Mammary epithelial cell (primary cell): ENCODE measurements around the gene CASR.

Experiments used
- CTCF ChIP-seq, 2 donors: IDR thresholded peaks in 1 of 2; conservative IDR thresholded peaks in 1 of 2; 2 replicates each; pipeline ENCODE4 v1.5.1; 2011 to 2012; ENCODE audit warnings: inconsistent platforms in 2 of 2, low read length in 2 of 2, mild to moderate bottlenecking in 2 of 2, control low read depth in 1 of 2, low read depth in 1 of 2; ENCODE audit not compliant: insufficient read depth in 1 of 2; ENCODE audit errors: extremely low read depth in 1 of 2
- EZH2 ChIP-seq: IDR thresholded peaks from 2 replicates; pipeline ENCODE4 v1.6.1; 2012; ENCODE audit warnings: low read length, inconsistent platforms, borderline replicate concordance

- TF ChIP-seq CTCF (conservative IDR thresholded peaks at IDR 0.05 in 1 of 2, IDR thresholded peaks at IDR 0.05 in 1 of 2; ENCODE audit: extremely low read depth in 1 of 2, insufficient read depth in 1 of 2, low read depth in 1 of 2, low read length in 2 of 2), result no peak
- TF ChIP-seq EZH2, result no peak
Measured at GRCh38 chr3:122294359-122294758, 110.9 kb downstream of the CASR start.
